ENCODE results near the gene GALNT18.

DNA sequence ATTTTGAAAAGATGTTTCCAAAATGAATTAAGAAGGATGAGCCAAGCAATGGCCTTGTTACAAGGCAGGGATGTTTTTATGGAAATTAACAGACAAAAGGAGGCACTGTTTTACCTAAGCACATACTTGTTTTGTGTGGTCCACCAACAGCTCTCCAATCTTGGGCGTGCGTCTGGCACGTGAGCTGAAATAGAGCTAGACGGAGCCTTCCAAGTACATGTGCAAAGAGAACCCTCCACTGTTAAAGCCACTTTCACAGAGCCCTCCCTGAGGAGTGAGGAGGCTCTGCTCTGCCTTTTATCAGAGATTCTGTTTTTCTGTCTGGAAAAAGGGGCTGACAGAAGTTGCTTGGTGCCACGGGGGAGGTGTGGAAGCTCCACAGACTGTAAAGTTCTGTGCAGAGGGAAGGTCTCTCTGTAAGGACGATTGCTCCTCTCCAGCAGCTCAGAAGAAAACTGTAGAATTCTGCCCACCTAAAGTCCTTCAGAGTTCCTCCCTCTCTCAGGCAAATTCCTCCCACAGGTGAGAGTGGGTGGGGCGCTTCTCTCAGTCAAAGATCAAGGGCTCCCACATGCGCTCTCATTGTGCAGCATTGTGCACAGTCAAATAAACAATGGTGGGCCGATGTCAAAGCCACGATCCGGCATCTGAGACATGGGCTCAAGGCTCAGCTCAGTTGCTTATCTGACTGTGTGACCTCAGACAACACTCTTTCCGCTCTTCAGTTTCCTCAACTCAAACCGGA lies 176.2 kb downstream of the GALNT18 start:
- no peak for TF ChIP-seq CTCF (IDR thresholded peaks at IDR 0.05; ENCODE audit: insufficient read depth, low read length, poor library complexity, severe bottlenecking)
- no peak for TF ChIP-seq EZH2phosphoT487 (conservative IDR thresholded peaks at IDR 0.05; ENCODE audit: low read length)

All from SU-DHL-6 (cell line).